GM23248 (cell line): ENCODE results near the gene NDC1.

Experiments
- EZH2 ChIP-seq: fragments of 200-600 bp; sonication (generic); IDR thresholded peaks from 2 replicates; pipeline ENCODE4 v1.6.1; 2018; ENCODE audit warnings: antibody characterized with exemption, mild to moderate bottlenecking; ENCODE audit not compliant: insufficient read depth, poor library complexity, severe bottlenecking
- EZH2phosphoT487 ChIP-seq: fragments of 200-600 bp; sonication (generic); IDR thresholded peaks from 2 replicates; pipeline ENCODE4 v1.6.1; 2018; ENCODE audit warnings: antibody characterized with exemption, moderate library complexity, mild to moderate bottlenecking, low read depth; ENCODE audit not compliant: insufficient read depth

GRCh38 chr1:53732409-53732808 is 105.7 kb downstream of the NDC1 start:
- no peak for TF ChIP-seq EZH2
- no peak for TF ChIP-seq EZH2phosphoT487
